Trophoblast cell (in vitro differentiated cells and primary cell): ENCODE measurements around the gene IL6.

ENCODE experiments used
- DNase-seq, 2 donors: peaks; one replicate each; pipeline ENCODE4 v3.0.0-alpha.2; 2016
- H2AFZ ChIP-seq: 2 replicates; pipeline ENCODE4 v1.6.1; 2013; ENCODE audit warnings: low read length, moderate library complexity, mild to moderate bottlenecking; ENCODE audit not compliant: insufficient read depth, poor library complexity
- H2AK5ac ChIP-seq: 2 replicates; pipeline ENCODE4 v1.6.1; 2013; ENCODE audit warnings: mild to moderate bottlenecking, low read length
- H2BK120ac ChIP-seq: 2 replicates; pipeline ENCODE4 v1.6.1; 2013; ENCODE audit warnings: low read length, mild to moderate bottlenecking, moderate library complexity; ENCODE audit not compliant: insufficient read depth, poor library complexity
- H2BK12ac ChIP-seq: 2 replicates; pipeline ENCODE4 v1.6.1; 2013; ENCODE audit warnings: mild to moderate bottlenecking, low read length, moderate library complexity
- H2BK5ac ChIP-seq: 2 replicates; pipeline ENCODE4 v1.6.1; 2013; ENCODE audit warnings: low read length, low read depth, moderate library complexity, mild to moderate bottlenecking; ENCODE audit not compliant: poor library complexity
- H3K14ac ChIP-seq: 2 replicates; pipeline ENCODE4 v1.6.1; 2013; ENCODE audit warnings: mild to moderate bottlenecking, low read length
- H3K18ac ChIP-seq: 2 replicates; pipeline ENCODE4 v1.6.1; 2013; ENCODE audit warnings: mild to moderate bottlenecking, low read length
- H3K23ac ChIP-seq: 2 replicates; pipeline ENCODE4 v1.6.1; 2013; ENCODE audit warnings: low read length
- H3K27ac ChIP-seq: 2 replicates; pipeline ENCODE4 v1.5.1; 2013; ENCODE audit warnings: low read depth, mild to moderate bottlenecking, inconsistent platforms, low read length, moderate library complexity
- H3K27me3 ChIP-seq: 2 replicates; pipeline ENCODE4 v1.6.1; 2013; ENCODE audit warnings: inconsistent platforms, mild to moderate bottlenecking, low read length, moderate library complexity; ENCODE audit not compliant: insufficient read depth
- H3K36me3 ChIP-seq, 2 experiments: 1 replicate in 1 of 2; 2 replicates in 1 of 2; pipeline ENCODE4 v1.6.1; 2013; ENCODE audit warnings: low read length in 2 of 2, mild to moderate bottlenecking in 2 of 2, moderate library complexity in 1 of 2; ENCODE audit not compliant: insufficient read depth in 2 of 2, control insufficient read depth in 1 of 2
- H3K4ac ChIP-seq: 2 replicates; pipeline ENCODE4 v1.6.1; 2013; ENCODE audit warnings: low read depth, mild to moderate bottlenecking, low read length, moderate library complexity
- H3K4me1 ChIP-seq, 2 experiments: 1 replicate in 1 of 2; 2 replicates in 1 of 2; pipeline ENCODE4 v1.6.1; 2013; ENCODE audit warnings: low read length in 2 of 2, mild to moderate bottlenecking in 2 of 2, moderate library complexity in 1 of 2; ENCODE audit not compliant: insufficient read depth in 2 of 2, control insufficient read depth in 1 of 2
- H3K4me2 ChIP-seq: 2 replicates; pipeline ENCODE4 v1.6.1; 2013; ENCODE audit warnings: inconsistent platforms, mild to moderate bottlenecking, low read length, moderate library complexity
- H3K4me3 ChIP-seq: 2 replicates; pipeline ENCODE4 v1.5.1; 2013; ENCODE audit warnings: mild to moderate bottlenecking, low read depth, low read length, inconsistent platforms
- H3K79me1 ChIP-seq: one replicate; pipeline ENCODE4 v1.6.1; 2013; ENCODE audit warnings: low read length
- H3K79me2 ChIP-seq: 2 replicates; pipeline ENCODE4 v1.6.1; 2013; ENCODE audit warnings: low read length, mild to moderate bottlenecking; ENCODE audit not compliant: control insufficient read depth, insufficient read depth, poor library complexity
- H3K9ac ChIP-seq: 2 replicates; pipeline ENCODE4 v1.6.1; 2013; ENCODE audit warnings: mild to moderate bottlenecking, low read length
- H3K9me3 ChIP-seq: 2 replicates; pipeline ENCODE4 v1.6.1; 2013; ENCODE audit warnings: low read depth, mild to moderate bottlenecking, control low read depth, inconsistent platforms, low read length; ENCODE audit not compliant: insufficient read depth
- H4K12ac ChIP-seq: 2 replicates; pipeline ENCODE4 v1.6.1; 2013; ENCODE audit warnings: low read depth, mild to moderate bottlenecking, low read length, moderate library complexity
- H4K8ac ChIP-seq: 2 replicates; pipeline ENCODE4 v1.6.1; 2013; ENCODE audit warnings: low read depth, mild to moderate bottlenecking, low read length, moderate library complexity
- H4K91ac ChIP-seq: one replicate; pipeline ENCODE4 v1.6.1; 2013; ENCODE audit warnings: low read depth, mild to moderate bottlenecking, low read length, moderate library complexity
- WGBS: extraction: QIAGEN DNeasy Blood & Tissue Kit; methylation state at CpG from one replicate; pipeline ENCODE4 v1.1.7; 2013; ENCODE audit warnings: missing lambda C conversion rate; ENCODE audit not compliant: insufficient read length, insufficient coverage; ENCODE audit errors: extremely low coverage; 5-methylcytosine and 5-hydroxymethylcytosine counted together

Gene IL6

GRCh38 chr7:22713463-22713862 is 13.5 kb upstream of the IL6 start:
- no peaks in the 10 kb centered on the region for H3K36me3 ChIP-seq
- H3K14ac ChIP-seq = no peak overlapping the region
- H4K8ac ChIP-seq = no peak overlapping the region
- H3K23ac ChIP-seq = no peak overlapping the region
- H3K9ac ChIP-seq = no peak overlapping the region
- no peak overlapping the region for H4K91ac ChIP-seq
- H3K27ac ChIP-seq = no peak overlapping the region
- no peaks in the 10 kb centered on the region for H3K27me3 ChIP-seq
- no peak overlapping the region for H3K4me2 ChIP-seq
- peaks cover 4% of the 10 kb centered on the region for H3K79me1 ChIP-seq
- H2AFZ ChIP-seq = no peak overlapping the region
- H2BK5ac ChIP-seq = no peak overlapping the region
- H3K4me3 ChIP-seq = no peak overlapping the region
- no peak overlapping the region for H2BK120ac ChIP-seq
- H2BK12ac ChIP-seq = no peak overlapping the region
- no peak for DNase-seq
- H3K79me2 ChIP-seq = no peaks in the 10 kb centered on the region
- no peak overlapping the region for H4K12ac ChIP-seq
- H3K4me1 ChIP-seq = peaks cover 6% of the 10 kb centered on the region in 2 experiments
- no peaks in the 10 kb centered on the region for H3K9me3 ChIP-seq
- no CpG with 5 or more reads among the region's 1 CpG for WGBS
- no peak overlapping the region for H3K4ac ChIP-seq
- H2AK5ac ChIP-seq = no peak overlapping the region
- no peak overlapping the region for H3K18ac ChIP-seq

DNA sequence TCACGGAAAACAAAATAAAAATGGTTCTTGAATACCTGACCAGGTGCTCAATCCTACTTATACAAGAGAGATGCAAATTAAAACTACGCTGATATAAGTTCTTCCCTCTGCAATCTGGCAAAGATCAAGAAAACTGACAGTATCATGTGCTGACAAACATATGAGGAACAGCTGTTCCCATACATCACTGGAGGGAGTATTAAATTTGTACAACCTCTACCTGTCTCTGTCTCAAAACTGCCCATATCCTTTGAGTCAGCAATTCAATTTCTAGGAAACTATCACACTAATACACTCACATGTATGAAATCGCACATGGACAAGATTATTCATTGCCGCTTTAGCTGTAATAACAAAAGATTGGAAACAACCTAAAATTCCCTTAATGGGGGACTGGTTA is 11.0 kb upstream of the IL6 start:
- H3K4ac ChIP-seq = no peak overlapping the region
- H3K4me1 ChIP-seq = no peaks in the 10 kb centered on the region
- no peak for DNase-seq
- no peaks in the 10 kb centered on the region for H3K9me3 ChIP-seq
- no peak overlapping the region for H3K4me2 ChIP-seq
- no peak overlapping the region for H2BK120ac ChIP-seq
- H3K27me3 ChIP-seq = no peaks in the 10 kb centered on the region
- H2AFZ ChIP-seq = no peak overlapping the region
- no peak overlapping the region for H3K9ac ChIP-seq
- no peaks in the 10 kb centered on the region for H3K79me2 ChIP-seq
- WGBS = no CpG with 5 or more reads among the region's 4 CpGs
- H3K79me1 ChIP-seq = no peaks in the 10 kb centered on the region
- H2BK12ac ChIP-seq = no peak overlapping the region
- no peak overlapping the region for H3K14ac ChIP-seq
- H4K12ac ChIP-seq = no peak overlapping the region
- no peak overlapping the region for H3K27ac ChIP-seq
- no peak overlapping the region for H3K23ac ChIP-seq
- no peak overlapping the region for H4K8ac ChIP-seq
- H3K18ac ChIP-seq = no peak overlapping the region
- no peaks in the 10 kb centered on the region for H3K36me3 ChIP-seq
- no peak overlapping the region for H3K4me3 ChIP-seq
- no peak overlapping the region for H2AK5ac ChIP-seq
- H4K91ac ChIP-seq = no peak overlapping the region
- H2BK5ac ChIP-seq = no peak overlapping the region

- Histone ChIP-seq H2AFZ (no peak overlapping the region), H2AK5ac (no peak overlapping the region), H2BK5ac (no peak overlapping the region), H3K79me2 (no peaks in the 10 kb centered on the region), H3K27me3 (no peaks in the 10 kb centered on the region), H2BK12ac (peak overlapping the region; percentile 16), H3K4me3 (no peak overlapping the region), H3K4me2 (no peak overlapping the region), H3K79me1 (no peaks in the 10 kb centered on the region), H3K23ac (no peak overlapping the region), H3K14ac (no peak overlapping the region), H3K18ac (no peak overlapping the region), H4K12ac (no peak overlapping the region), H2BK120ac (no peak overlapping the region), H4K91ac (no peak overlapping the region), H3K4me1 (peaks cover 2 to 9% of the 10 kb centered on the region in 2 experiments), H3K27ac (no peak overlapping the region), H3K36me3 (no peaks in the 10 kb centered on the region), H4K8ac (no peak overlapping the region), H3K4ac (no peak overlapping the region), H3K9me3 (no peaks in the 10 kb centered on the region), H3K9ac (no peak overlapping the region)
- WGBS = no CpG with 5 or more reads among the region's 7 CpGs
- DNase-seq = no peak
These were observed 9.2 kb upstream of the IL6 start for GRCh38 chr7:22717760-22718159.

DNA sequence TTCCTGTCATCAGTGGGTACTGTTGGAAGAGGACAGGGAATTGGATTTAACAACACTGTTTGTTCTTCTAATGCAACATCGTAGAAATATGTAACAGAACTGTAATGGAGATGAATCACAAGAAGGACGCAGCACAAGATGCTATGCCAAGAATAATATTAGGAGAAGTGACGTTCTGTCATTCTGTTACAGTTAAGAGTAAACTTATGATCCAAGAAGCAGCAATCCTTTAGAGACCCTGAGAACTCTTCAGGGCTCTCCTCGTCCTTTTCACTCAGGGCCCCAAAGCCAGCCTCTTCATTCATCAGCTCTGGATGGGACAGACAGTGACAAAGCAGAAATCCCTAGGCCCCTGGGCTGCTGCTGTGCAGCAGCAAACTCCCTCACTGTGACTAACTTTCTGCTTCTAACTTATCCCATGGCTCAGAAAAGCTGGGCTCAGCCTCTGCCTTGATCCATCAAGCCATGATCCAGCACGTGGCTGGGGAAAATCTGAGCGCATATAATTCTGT is 8.7 kb upstream of the IL6 start:
- no peak overlapping the region for H2AFZ ChIP-seq
- WGBS = no CpG with 5 or more reads among the region's 6 CpGs
- no peak for DNase-seq
- H3K4ac ChIP-seq = no peak overlapping the region
- no peak overlapping the region for H4K91ac ChIP-seq
- H3K79me2 ChIP-seq = no peaks in the 10 kb centered on the region
- no peaks in the 10 kb centered on the region for H3K79me1 ChIP-seq
- no peaks in the 10 kb centered on the region for H3K36me3 ChIP-seq
- no peak overlapping the region for H3K18ac ChIP-seq
- H3K27ac ChIP-seq = no peak overlapping the region
- H3K14ac ChIP-seq = no peak overlapping the region
- H3K4me2 ChIP-seq = no peak overlapping the region
- no peak overlapping the region for H3K9ac ChIP-seq
- peak overlapping the region; percentile 23 for H3K23ac ChIP-seq
- H4K8ac ChIP-seq = no peak overlapping the region
- no peaks in the 10 kb centered on the region for H3K27me3 ChIP-seq
- H3K4me3 ChIP-seq = no peak overlapping the region
- no peak overlapping the region for H2AK5ac ChIP-seq
- H2BK12ac ChIP-seq = no peak overlapping the region
- no peak overlapping the region for H2BK120ac ChIP-seq
- H3K9me3 ChIP-seq = no peaks in the 10 kb centered on the region
- H2BK5ac ChIP-seq = no peak overlapping the region
- H4K12ac ChIP-seq = no peak overlapping the region
- H3K4me1 ChIP-seq = peaks cover 2 to 9% of the 10 kb centered on the region in 2 experiments
